GM12801 (cell line): ENCODE data around the gene PAK1.

ENCODE experiments used
- TF ChIP-seq, protein P1 (sequence below): IDR thresholded peaks from one replicate; pipeline ENCODE4 v1.5.1; 2011; ENCODE audit warnings: control low read depth; ENCODE audit not compliant: insufficient read length; ENCODE audit errors: extremely low read depth

PAK1 gene

DNA sequence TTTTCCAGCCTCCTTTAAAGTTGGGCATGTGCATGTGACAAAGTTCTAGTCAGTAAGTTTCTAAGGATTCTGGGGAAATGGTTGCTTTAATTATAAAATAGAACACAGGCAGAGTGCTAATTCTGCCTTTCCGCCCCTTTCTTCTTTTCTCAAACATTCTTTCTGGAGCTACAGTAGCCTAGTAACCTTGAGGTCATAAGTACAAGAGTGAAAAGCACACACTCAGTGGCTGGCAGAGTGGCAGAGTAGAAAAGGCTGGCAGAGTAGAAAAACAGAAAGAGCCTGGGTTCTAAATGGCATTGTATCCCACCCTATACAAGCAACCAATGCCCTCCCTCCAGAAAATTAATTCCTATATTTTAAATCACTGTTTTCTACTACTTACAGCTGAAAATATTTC is 51.2 kb downstream of the PAK1 start:
- TF ChIP-seq, protein P1, sequence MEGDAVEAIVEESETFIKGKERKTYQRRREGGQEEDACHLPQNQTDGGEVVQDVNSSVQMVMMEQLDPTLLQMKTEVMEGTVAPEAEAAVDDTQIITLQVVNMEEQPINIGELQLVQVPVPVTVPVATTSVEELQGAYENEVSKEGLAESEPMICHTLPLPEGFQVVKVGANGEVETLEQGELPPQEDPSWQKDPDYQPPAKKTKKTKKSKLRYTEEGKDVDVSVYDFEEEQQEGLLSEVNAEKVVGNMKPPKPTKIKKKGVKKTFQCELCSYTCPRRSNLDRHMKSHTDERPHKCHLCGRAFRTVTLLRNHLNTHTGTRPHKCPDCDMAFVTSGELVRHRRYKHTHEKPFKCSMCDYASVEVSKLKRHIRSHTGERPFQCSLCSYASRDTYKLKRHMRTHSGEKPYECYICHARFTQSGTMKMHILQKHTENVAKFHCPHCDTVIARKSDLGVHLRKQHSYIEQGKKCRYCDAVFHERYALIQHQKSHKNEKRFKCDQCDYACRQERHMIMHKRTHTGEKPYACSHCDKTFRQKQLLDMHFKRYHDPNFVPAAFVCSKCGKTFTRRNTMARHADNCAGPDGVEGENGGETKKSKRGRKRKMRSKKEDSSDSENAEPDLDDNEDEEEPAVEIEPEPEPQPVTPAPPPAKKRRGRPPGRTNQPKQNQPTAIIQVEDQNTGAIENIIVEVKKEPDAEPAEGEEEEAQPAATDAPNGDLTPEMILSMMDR, result no peak

DNA sequence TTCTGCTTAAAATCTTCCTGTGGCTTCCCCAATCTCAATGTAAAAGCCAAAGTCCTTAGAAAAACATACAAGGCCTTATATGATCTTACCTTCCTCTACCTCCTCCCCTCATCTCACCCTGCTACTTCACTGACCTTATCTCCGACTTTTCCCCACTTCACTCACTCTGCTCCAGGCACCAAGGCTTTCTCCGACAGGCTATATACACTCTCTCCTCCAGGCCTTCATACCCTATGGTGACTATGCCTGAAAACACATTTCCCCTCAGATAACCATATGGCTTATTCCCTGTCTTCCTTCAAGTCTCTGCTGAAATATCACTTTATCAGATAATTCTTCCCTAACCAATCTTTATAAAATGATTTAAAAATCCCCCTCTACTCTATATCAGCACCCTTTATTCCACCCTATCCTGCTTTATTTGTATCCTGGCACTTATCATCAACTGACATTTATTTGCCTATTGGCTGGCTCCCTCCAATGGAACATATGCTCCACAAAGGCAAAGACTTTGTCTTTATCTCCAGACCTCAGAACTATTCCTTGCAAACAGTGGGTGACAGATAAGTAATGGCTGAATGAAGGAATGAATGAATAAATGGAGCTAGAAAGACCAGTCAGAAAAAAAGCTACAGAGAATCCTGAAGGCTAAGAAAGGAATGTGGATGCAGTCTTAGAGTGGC is 52.7 kb downstream of the PAK1 start:
- TF ChIP-seq, protein P1, result no peak

DNA sequence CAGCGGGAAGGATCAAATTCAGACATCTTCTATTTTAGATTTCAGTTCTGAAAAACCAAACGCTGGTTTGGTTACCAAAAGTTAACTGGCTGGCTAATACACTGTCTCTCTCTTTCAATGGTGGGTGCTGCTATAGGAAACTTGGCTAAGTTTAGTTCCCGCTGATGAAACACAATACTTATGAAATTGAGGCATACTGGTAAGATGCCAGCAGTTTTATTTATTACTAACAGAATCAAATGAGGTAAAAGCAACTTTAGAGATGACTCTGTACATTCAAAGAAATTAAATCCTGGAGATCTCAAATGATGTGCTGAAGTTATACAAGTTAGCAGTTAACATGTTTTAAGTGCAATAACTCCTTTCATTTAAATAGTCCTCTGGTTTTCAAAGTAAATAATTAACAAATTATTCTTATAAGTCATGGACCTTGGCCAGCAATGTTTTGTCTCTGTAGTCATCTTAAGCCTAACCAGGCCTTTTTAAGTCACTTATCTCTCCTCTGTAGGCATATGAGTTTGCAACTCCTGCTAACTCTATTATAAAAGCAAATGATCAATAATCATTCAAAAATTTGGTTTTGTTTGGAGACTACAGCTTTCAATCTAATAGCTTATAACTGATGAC is 54.8 kb downstream of the PAK1 start:
- TF ChIP-seq, protein P1, result no peak

DNA sequence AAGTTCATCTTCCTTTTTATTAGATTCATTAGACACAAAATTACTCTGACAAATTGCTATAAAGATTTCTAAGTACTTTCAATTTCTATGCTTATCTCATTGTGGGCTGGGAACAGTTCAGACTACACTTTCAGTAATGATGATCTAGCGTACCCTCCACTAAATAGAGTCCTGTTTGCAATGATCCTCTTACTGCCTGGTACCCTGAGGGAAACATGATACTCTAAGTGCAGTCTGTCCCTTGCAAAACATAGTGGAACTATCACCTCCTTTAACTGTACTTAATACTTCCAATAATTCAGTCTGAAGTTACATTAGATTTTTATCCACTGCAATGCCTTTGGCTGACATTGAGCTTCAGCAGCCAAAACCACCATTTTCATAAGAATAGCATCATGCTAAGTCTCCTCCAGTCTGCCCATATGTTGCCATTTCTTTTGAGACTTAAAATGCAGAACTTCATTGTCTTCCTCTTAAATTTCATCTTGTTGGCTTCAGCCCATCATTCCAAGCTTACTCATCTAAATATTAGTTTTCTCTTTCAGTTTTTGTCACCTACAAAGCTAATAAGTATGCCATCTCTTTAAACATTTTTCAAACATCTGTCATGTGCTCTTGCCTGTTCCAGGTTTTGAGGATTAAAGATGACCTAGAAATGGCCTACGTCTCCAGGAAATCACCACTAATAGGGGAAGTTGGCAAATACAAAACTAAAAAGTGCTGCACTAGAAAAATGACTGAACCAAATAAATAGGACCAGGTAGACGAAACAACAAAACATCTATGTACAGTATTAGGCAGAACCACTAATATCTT is 55.5 kb downstream of the PAK1 start:
- TF ChIP-seq, protein P1, result no peak

DNA sequence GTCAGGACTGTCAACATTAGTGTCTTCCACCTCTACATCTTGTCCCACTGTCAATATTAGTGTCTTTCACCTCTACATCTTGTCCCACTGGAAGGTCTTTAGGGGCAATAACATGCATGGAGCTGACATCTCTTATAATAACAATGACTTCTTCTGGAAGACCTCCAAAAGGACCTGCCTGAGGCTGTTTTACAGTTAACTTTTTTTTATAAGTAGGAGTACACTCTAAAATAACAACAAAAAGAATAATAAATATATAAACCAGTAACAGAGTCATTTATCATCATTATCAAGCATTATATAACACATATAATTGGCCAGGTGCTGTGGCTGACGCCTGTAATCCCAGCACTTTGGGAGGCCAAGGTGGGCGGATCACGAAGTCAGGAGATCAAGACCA is 57.5 kb downstream of the PAK1 start:
- TF ChIP-seq, protein P1, result no peak

DNA sequence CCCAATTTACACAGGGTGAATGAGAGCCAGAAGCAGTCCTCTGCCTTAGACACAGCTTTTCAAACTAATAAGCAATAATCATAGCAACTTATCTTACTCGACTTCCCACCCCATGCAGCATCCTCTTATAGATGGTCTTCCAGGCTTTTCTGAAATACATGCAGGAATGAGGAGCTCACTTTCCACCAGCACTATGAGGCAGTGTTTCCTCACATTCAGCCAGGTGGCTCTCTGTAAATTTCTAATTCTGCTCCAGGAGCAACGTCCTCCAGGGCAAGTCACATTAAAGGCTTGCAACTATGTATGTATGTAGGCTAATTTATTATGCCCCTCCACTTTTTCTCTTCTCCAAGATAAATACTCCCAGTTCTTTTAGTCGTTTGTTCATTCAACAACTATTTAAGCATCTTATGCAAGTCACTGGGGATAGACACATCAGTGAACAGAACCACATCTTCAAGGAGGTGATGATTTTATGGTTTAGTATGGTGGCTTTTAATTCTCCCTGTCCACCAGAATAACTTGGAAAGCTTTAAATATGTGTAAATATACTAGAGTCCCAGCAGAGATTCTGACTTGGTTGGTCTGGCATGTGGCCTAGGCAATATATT is 59.9 kb downstream of the PAK1 start:
- TF ChIP-seq, protein P1, result no peak

DNA sequence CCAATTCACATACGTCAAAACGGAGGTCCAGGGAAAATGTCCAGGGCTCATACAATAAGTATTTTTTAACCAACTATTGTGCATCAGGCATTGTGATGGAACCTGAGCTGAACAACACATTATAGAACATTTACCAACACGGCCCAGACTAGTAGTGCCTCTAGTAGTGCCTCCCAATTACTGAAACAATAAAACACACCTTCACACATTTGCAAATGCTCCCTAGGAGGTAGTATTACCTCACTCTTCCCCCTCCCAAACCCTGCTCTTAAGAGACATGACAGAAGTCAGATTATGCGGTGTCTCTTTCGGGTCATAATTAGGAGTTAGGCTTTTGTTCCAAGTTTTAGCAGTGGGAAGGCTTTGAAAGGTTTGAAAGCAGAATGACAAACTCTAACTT is 61.1 kb downstream of the PAK1 start:
- TF ChIP-seq, protein P1, result no peak
